ENCODE data around the gene TEX19. TPM values are rescaled to one million over a fixed set of nuclear protein-coding genes. Genes with fewer than 3 reads are reported as not detected.
"Not testable (repeated sequence)": the region's sequence is repeated elsewhere in the genome, so short reads cannot be mapped to it uniquely, and the experiment has no call there.

TEX19 gene
- total RNA-seq, 1 donor from 2014 or later = not detected

- Histone ChIP-seq H3K4me3 (ENCODE audit: low read depth, low read length) (no peak overlapping the region), H3K27me3 (ENCODE audit: control insufficient read depth, insufficient read depth, low read length) (no peaks in the 10 kb centered on the region), H3K36me3 (ENCODE audit: control insufficient read depth, insufficient read depth, low read length) (peaks cover 5% of the 10 kb centered on the region)
- FAIRE-seq = no peak
- no peak for TF ChIP-seq CTCF (IDR thresholded peaks at IDR 0.05; ENCODE audit: insufficient read depth, low read length, severe bottlenecking)
- DNase-seq (ENCODE audit: low read depth) = no peak
These were observed 52.5 kb downstream of the TEX19 start for GRCh38 chr17:82411396-82412053.

GRCh38 chr17:82412081-82412480 lies 53.0 kb downstream of the TEX19 start:
- FAIRE-seq = not testable (repeated sequence)

GRCh38 chr17:82412535-82413520 lies 53.8 kb downstream of the TEX19 start:
- FAIRE-seq = no peak

More at GRCh38 chr17:82412081-82412480, 53.0 kb downstream of the TEX19 start:
- not testable (repeated sequence) for H3K4me3 ChIP-seq (ENCODE audit: low read depth, low read length); H3K36me3 ChIP-seq (ENCODE audit: control insufficient read depth, insufficient read depth, low read length); DNase-seq (ENCODE audit: low read depth); H3K27me3 ChIP-seq (ENCODE audit: control insufficient read depth, insufficient read depth, low read length)

More at GRCh38 chr17:82412535-82413520, 53.8 kb downstream of the TEX19 start:
- DNase-seq (ENCODE audit: low read depth) = no peak
- H3K4me3 ChIP-seq (ENCODE audit: low read depth, low read length) = no peak overlapping the region
- peaks cover 5% of the 10 kb centered on the region for H3K36me3 ChIP-seq (ENCODE audit: control insufficient read depth, insufficient read depth, low read length)
- no peaks in the 10 kb centered on the region for H3K27me3 ChIP-seq (ENCODE audit: control insufficient read depth, insufficient read depth, low read length)
- no peak for TF ChIP-seq CTCF (IDR thresholded peaks at IDR 0.05; ENCODE audit: insufficient read depth, low read length, severe bottlenecking)

Other genes starting within 250 kb of the TEX19 start
- gene CCDC57, start 146.4 kb upstream of the TEX19 start, total RNA-seq = 8.1 and 10.8 TPM in 2 replicates
- 162 and 205 TPM in 2 replicates for gene SLC16A3, start 130.2 kb upstream of the TEX19 start, total RNA-seq
- 64.9 and 72.4 TPM in 2 replicates for gene CSNK1D, start 85.5 kb upstream of the TEX19 start, total RNA-seq
- gene CD7, start 41.6 kb upstream of the TEX19 start, total RNA-seq = not detected in 2 replicates
- 1.3 and 3.7 TPM in 2 replicates for gene SECTM1, start 25.5 kb upstream of the TEX19 start, total RNA-seq
- not detected in 2 replicates for gene UTS2R, start 12.5 kb downstream of the TEX19 start, total RNA-seq
- 8.2 and 9.7 TPM in 2 replicates for gene HEXD, start 59.1 kb downstream of the TEX19 start, total RNA-seq
- gene OGFOD3, start 59.3 kb downstream of the TEX19 start, total RNA-seq = 25.0 and 26.5 TPM in 2 replicates
- 31.3 and 33.8 TPM in 2 replicates for gene CYBC1, start 91.5 kb downstream of the TEX19 start, total RNA-seq
- gene NARF, start 99.5 kb downstream of the TEX19 start, total RNA-seq = 40.0 and 40.1 TPM in 2 replicates
- gene FOXK2, start 160.5 kb downstream of the TEX19 start, total RNA-seq = 38.8 and 44.0 TPM in 2 replicates

Data from bronchial epithelial cell (primary cell).